ENCODE measurements around the gene PHYH.

PHYH gene

DNA sequence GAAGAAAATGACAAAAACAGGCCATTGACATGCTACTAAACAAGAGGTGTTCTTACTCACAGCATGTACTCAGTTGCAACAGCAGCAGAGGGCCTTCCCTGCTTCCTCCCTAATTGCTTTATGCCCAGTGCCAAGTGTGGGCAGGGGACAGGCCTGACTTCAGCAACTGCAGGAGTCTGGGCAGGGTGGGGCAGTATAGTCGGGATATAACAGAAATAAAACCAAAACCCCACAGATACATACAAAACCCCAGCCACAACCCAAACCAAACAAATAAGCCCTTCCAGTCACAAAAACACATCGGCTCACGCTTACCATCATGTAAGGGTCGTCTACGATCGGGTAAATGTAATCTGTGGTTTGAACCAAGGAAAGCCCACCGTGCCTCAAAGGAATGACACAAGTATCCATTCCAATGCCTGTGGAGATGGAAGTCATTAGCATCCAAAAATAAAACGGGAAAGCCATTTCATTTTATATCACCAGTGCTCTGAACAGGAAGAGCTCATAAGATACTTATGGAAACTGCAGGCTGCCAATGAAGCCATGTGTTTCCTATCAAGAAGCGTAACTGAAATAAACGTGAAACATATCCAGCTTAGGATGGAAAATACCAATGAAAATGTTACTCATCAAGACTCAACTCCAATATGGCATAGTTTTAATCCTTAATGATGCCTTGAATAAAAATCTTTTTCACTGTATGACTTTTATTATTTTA lies 38.7 kb upstream of the PHYH start:
- peaks cover 50% of the 10 kb centered on the region for H3K79me1 ChIP-seq (replicated peaks; ENCODE audit: low read length, poor library complexity, severe bottlenecking)
- no peak overlapping the region for H4K8ac ChIP-seq (ENCODE audit: low read length)
- peak overlapping the region; percentile 53 for H3K9ac ChIP-seq (ENCODE audit: low read length)
- no peak overlapping the region for H2BK12ac ChIP-seq (ENCODE audit: low read length in 2 of 2)
- 93% methylated on average over 10 of the region's 10 CpGs for WGBS
- H2BK120ac ChIP-seq (ENCODE audit: low read depth, low read length), result no peak overlapping the region
- H2BK5ac ChIP-seq (ENCODE audit: low read depth, low read length, poor library complexity, severe bottlenecking), result no peak overlapping the region
- no peak overlapping the region for H3K27ac ChIP-seq (ENCODE audit: low read length, poor library complexity, severe bottlenecking)
- H2AK5ac ChIP-seq (ENCODE audit: low read length, severe bottlenecking), result no peak overlapping the region
- no peak for DNase-seq
- no peak overlapping the region for H3K14ac ChIP-seq (ENCODE audit: low read length in 2 of 2)
- peak overlapping the region in 1 of 2 experiments; percentile 50 for H3K4me3 ChIP-seq (ENCODE audit: insufficient read depth in 1 of 2, low read depth in 1 of 2, low read length in 2 of 2)
- H3K36me3 ChIP-seq (ENCODE audit: control insufficient read depth in 1 of 2, insufficient read depth in 2 of 2, low read depth in 1 of 2, low read length in 2 of 2), result peaks cover 23 to 29% of the 10 kb centered on the region in 2 experiments
- no peak overlapping the region for H2AFZ ChIP-seq (ENCODE audit: low read depth, low read length)
- H4K91ac ChIP-seq (ENCODE audit: low read length), result no peak overlapping the region
- no peak overlapping the region for H3K18ac ChIP-seq (ENCODE audit: low read depth in 1 of 2, low read length in 2 of 2)
- H3K4ac ChIP-seq (ENCODE audit: low read depth in 1 of 2, low read length in 2 of 2), result no peak overlapping the region
- H2BK15ac ChIP-seq (ENCODE audit: low read depth, poor library complexity, severe bottlenecking), result no peak overlapping the region
- H3K4me2 ChIP-seq (ENCODE audit: low read length, poor library complexity, severe bottlenecking), result no peak overlapping the region
- no peaks in the 10 kb centered on the region for H3K27me3 ChIP-seq (ENCODE audit: control insufficient read depth in 1 of 2, insufficient read depth in 1 of 2, low read length in 2 of 2)
- H3K23ac ChIP-seq (ENCODE audit: low read length in 2 of 2), result no peak overlapping the region
- H3K9me3 ChIP-seq (ENCODE audit: control insufficient read depth, low read length), result no peaks in the 10 kb centered on the region
- peaks cover 2% of the 10 kb centered on the region for H3K4me1 ChIP-seq (ENCODE audit: control insufficient read depth, insufficient read depth, low read depth, low read length)

DNA sequence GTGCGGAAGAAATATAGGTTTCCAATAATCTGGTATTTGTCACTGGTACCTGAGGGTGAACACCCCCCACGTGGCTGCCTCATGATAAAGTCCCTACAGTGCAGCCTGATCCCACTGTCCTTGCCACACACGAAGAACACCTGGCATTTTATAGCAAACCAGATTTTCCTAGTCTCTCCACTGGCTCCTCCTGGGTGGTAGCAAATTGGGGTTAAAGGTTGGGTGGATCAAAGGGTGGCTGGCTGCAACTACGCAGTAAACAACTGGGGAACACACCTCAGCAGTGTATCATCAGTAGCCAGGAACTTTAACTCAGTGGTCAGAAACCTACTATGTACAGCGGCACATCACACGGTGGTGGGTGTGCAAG lies 37.9 kb upstream of the PHYH start:
- Histone ChIP-seq H2BK12ac (ENCODE audit: low read length in 2 of 2) (no peak overlapping the region), H3K4me2 (ENCODE audit: low read length, poor library complexity, severe bottlenecking) (no peak overlapping the region), H3K27me3 (ENCODE audit: control insufficient read depth in 1 of 2, insufficient read depth in 1 of 2, low read length in 2 of 2) (no peaks in the 10 kb centered on the region), H2BK15ac (ENCODE audit: low read depth, poor library complexity, severe bottlenecking) (no peak overlapping the region), H3K14ac (ENCODE audit: low read length in 2 of 2) (no peak overlapping the region), H3K4ac (ENCODE audit: low read depth in 1 of 2, low read length in 2 of 2) (no peak overlapping the region), H3K18ac (ENCODE audit: low read depth in 1 of 2, low read length in 2 of 2) (no peak overlapping the region), H2BK5ac (ENCODE audit: low read depth, low read length, poor library complexity, severe bottlenecking) (no peak overlapping the region), H3K79me1 (replicated peaks; ENCODE audit: low read length, poor library complexity, severe bottlenecking) (peaks cover 48% of the 10 kb centered on the region), H2BK120ac (ENCODE audit: low read depth, low read length) (no peak overlapping the region), H3K9ac (ENCODE audit: low read length) (peak overlapping the region; percentile 51), H3K4me3 (ENCODE audit: insufficient read depth in 1 of 2, low read depth in 1 of 2, low read length in 2 of 2) (no peak overlapping the region), H4K91ac (ENCODE audit: low read length) (no peak overlapping the region), H3K23ac (ENCODE audit: low read length in 2 of 2) (no peak overlapping the region), H2AK5ac (ENCODE audit: low read length, severe bottlenecking) (no peak overlapping the region), H3K4me1 (ENCODE audit: control insufficient read depth, insufficient read depth, low read depth, low read length) (peaks cover 2% of the 10 kb centered on the region), H3K27ac (ENCODE audit: low read length, poor library complexity, severe bottlenecking) (no peak overlapping the region), H3K9me3 (ENCODE audit: control insufficient read depth, low read length) (no peaks in the 10 kb centered on the region), H3K36me3 (ENCODE audit: control insufficient read depth in 1 of 2, insufficient read depth in 2 of 2, low read depth in 1 of 2, low read length in 2 of 2) (peaks cover 30 to 34% of the 10 kb centered on the region in 2 experiments), H2AFZ (ENCODE audit: low read depth, low read length) (no peak overlapping the region), H4K8ac (ENCODE audit: low read length) (no peak overlapping the region)
- no peak for DNase-seq
- 95% methylated on average over 4 of the region's 6 CpGs for WGBS

DNA sequence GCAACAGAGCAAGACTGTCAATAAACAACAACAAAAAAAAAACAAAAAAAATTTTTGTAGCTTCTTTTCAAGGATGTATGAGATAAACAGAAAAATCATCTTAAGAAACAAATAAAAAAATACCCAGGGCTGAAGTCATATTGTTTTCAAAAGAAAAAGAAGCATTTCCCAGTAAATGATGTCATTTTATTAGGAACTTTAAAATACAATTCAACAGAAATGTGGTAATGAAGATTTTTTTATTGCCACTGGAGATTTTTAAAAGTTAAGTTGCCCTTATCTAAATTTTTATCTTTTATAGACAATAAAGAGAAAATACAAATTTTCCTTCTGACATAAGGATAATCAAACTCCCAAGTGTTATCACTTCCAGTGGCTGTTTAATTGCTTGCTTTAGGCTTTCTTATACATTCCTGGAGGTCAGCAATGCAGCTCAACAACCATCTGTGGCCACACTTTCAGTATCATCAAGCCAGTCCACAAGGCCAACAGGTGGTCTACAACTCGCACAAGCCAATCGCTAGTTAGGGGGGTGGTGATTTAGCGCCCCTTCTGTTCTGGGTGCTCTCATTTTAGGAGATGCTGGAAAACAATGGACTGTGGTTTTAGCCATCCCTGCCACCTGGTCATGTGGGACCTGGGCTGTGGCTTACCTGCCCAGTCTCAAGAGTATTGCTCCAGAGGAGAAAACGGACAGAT lies 37.4 kb upstream of the PHYH start:
- H3K14ac ChIP-seq (ENCODE audit: low read length in 2 of 2), result no peak overlapping the region
- H3K4ac ChIP-seq (ENCODE audit: low read depth in 1 of 2, low read length in 2 of 2), result no peak overlapping the region
- no peak overlapping the region for H2AK5ac ChIP-seq (ENCODE audit: low read length, severe bottlenecking)
- H2BK5ac ChIP-seq (ENCODE audit: low read depth, low read length, poor library complexity, severe bottlenecking), result no peak overlapping the region
- no peak overlapping the region for H2BK15ac ChIP-seq (ENCODE audit: low read depth, poor library complexity, severe bottlenecking)
- peaks cover 33 to 34% of the 10 kb centered on the region in 2 experiments for H3K36me3 ChIP-seq (ENCODE audit: control insufficient read depth in 1 of 2, insufficient read depth in 2 of 2, low read depth in 1 of 2, low read length in 2 of 2)
- H2AFZ ChIP-seq (ENCODE audit: low read depth, low read length), result no peak overlapping the region
- no peak overlapping the region for H4K91ac ChIP-seq (ENCODE audit: low read length)
- no peak overlapping the region for H3K9ac ChIP-seq (ENCODE audit: low read length)
- no peak overlapping the region for H3K23ac ChIP-seq (ENCODE audit: low read length in 2 of 2)
- H3K18ac ChIP-seq (ENCODE audit: low read depth in 1 of 2, low read length in 2 of 2), result no peak overlapping the region
- H3K4me1 ChIP-seq (ENCODE audit: control insufficient read depth, insufficient read depth, low read depth, low read length), result peaks cover 2% of the 10 kb centered on the region
- no peak overlapping the region for H3K4me2 ChIP-seq (ENCODE audit: low read length, poor library complexity, severe bottlenecking)
- 95% methylated on average over 4 of the region's 4 CpGs for WGBS
- H3K4me3 ChIP-seq (ENCODE audit: insufficient read depth in 1 of 2, low read depth in 1 of 2, low read length in 2 of 2), result no peak overlapping the region
- no peak overlapping the region for H3K27ac ChIP-seq (ENCODE audit: low read length, poor library complexity, severe bottlenecking)
- no peak overlapping the region for H4K8ac ChIP-seq (ENCODE audit: low read length)
- DNase-seq, result no peak
- H3K79me1 ChIP-seq (replicated peaks; ENCODE audit: low read length, poor library complexity, severe bottlenecking), result peaks cover 45% of the 10 kb centered on the region
- no peak overlapping the region for H2BK12ac ChIP-seq (ENCODE audit: low read length in 2 of 2)
- H3K27me3 ChIP-seq (ENCODE audit: control insufficient read depth in 1 of 2, insufficient read depth in 1 of 2, low read length in 2 of 2), result no peaks in the 10 kb centered on the region
- H3K9me3 ChIP-seq (ENCODE audit: control insufficient read depth, low read length), result no peaks in the 10 kb centered on the region
- H2BK120ac ChIP-seq (ENCODE audit: low read depth, low read length), result no peak overlapping the region

DNA sequence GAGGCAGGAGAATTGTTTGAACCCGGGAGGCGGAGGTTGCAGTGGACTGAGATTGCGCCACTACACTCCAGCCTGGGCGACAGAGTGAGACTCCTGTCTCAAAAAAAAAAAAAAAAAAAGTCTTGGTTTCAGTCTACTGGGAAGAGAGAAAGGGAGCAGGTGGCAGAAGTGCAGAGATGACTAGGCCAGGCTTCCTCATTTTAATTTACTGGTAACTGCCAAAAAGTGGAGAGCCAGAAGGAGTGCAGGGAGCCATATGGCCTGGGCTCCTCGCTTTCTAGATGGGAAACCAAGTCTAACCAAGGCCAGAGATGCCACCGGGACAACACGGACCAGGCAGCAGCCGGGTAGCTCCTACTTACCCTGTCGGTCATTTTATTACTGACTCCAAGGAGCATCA lies 36.0 kb upstream of the PHYH start:
- H3K4me2 ChIP-seq (ENCODE audit: low read length, poor library complexity, severe bottlenecking), result no peak overlapping the region
- H3K23ac ChIP-seq (ENCODE audit: low read length in 2 of 2), result no peak overlapping the region
- no peak overlapping the region for H2BK120ac ChIP-seq (ENCODE audit: low read depth, low read length)
- peaks cover 34 to 44% of the 10 kb centered on the region in 2 experiments for H3K36me3 ChIP-seq (ENCODE audit: control insufficient read depth in 1 of 2, insufficient read depth in 2 of 2, low read depth in 1 of 2, low read length in 2 of 2)
- no peak overlapping the region for H3K18ac ChIP-seq (ENCODE audit: low read depth in 1 of 2, low read length in 2 of 2)
- no peak overlapping the region for H3K27ac ChIP-seq (ENCODE audit: low read length, poor library complexity, severe bottlenecking)
- no peak overlapping the region for H4K91ac ChIP-seq (ENCODE audit: low read length)
- H2BK15ac ChIP-seq (ENCODE audit: low read depth, poor library complexity, severe bottlenecking), result no peak overlapping the region
- no peak overlapping the region for H4K8ac ChIP-seq (ENCODE audit: low read length)
- H3K4ac ChIP-seq (ENCODE audit: low read depth in 1 of 2, low read length in 2 of 2), result no peak overlapping the region
- peaks cover 3% of the 10 kb centered on the region for H3K4me1 ChIP-seq (ENCODE audit: control insufficient read depth, insufficient read depth, low read depth, low read length)
- 96% methylated on average over 9 of the region's 9 CpGs for WGBS
- H2AK5ac ChIP-seq (ENCODE audit: low read length, severe bottlenecking), result no peak overlapping the region
- no peak for DNase-seq
- H3K4me3 ChIP-seq (ENCODE audit: insufficient read depth in 1 of 2, low read depth in 1 of 2, low read length in 2 of 2), result no peak overlapping the region
- H3K27me3 ChIP-seq (ENCODE audit: control insufficient read depth in 1 of 2, insufficient read depth in 1 of 2, low read length in 2 of 2), result no peaks in the 10 kb centered on the region
- H3K9me3 ChIP-seq (ENCODE audit: control insufficient read depth, low read length), result no peaks in the 10 kb centered on the region
- H3K14ac ChIP-seq (ENCODE audit: low read length in 2 of 2), result no peak overlapping the region
- H2BK5ac ChIP-seq (ENCODE audit: low read depth, low read length, poor library complexity, severe bottlenecking), result no peak overlapping the region
- no peak overlapping the region for H2BK12ac ChIP-seq (ENCODE audit: low read length in 2 of 2)
- peaks cover 44% of the 10 kb centered on the region for H3K79me1 ChIP-seq (replicated peaks; ENCODE audit: low read length, poor library complexity, severe bottlenecking)
- no peak overlapping the region for H3K9ac ChIP-seq (ENCODE audit: low read length)
- H2AFZ ChIP-seq (ENCODE audit: low read depth, low read length), result no peak overlapping the region
